HCT116 (cell line): ENCODE results near the gene SLC11A1. TPM values are rescaled to one million over a fixed set of nuclear protein-coding genes. Genes with fewer than 3 reads are reported as not detected.

Experiments used
- ATAC-seq: fragments of 200-7000 bp; cut with Tn5 transposase; 2 replicates; pipeline ENCODE4 v1.9.1; 2020; ENCODE audit warnings: mild to moderate bottlenecking, moderate library complexity
- BruUV-seq: library from RNA; stranded (reverse); fragments of 400-500 nt; replicated peaks from 2 replicates; lab custom pipeline; 2021; lab: Mats Ljungman, UMichigan
- CTCF ChIA-PET: fragments of 300-600 bp; sonication (Branson Sonifier 250); formaldehyde crosslinking; loops from one replicate; lab custom pipeline; 2021; ENCODE audit warnings: antibody characterized with exemption; lab: Charles Lee
- POLR2A ChIA-PET: fragments of 300-600, 350-600 bp; sonication (Branson Sonifier 250); formaldehyde crosslinking; loops from one replicate; lab custom pipeline; 2021; ENCODE audit warnings: antibody characterized with exemption; lab: Charles Lee
- RAD21 ChIA-PET, 2 experiments: fragments of 300-600 bp; sonication (Branson Sonifier 250); formaldehyde crosslinking; loops; one replicate each; lab custom pipeline; 2023; ENCODE audit warnings: low total read pairs in 2 of 2; ENCODE audit not compliant: uncharacterized antibody in 2 of 2, unreplicated experiment in 2 of 2, low non-redundant PET in 1 of 2; lab: Charles Lee
- DNase-seq: peaks from one replicate; pipeline ENCODE4 v3.0.0-alpha.2; 2010; ENCODE audit warnings: low read depth, low spot score
- H2AFZ ChIP-seq: fragments of 200-600 bp; shearing (Covaris generic), sonication (generic); 2 replicates; pipeline ENCODE4 v1.6.1; 2017; ENCODE audit warnings: low read depth, mixed run types, mixed read lengths, antibody characterized with exemption, low read length; ENCODE audit not compliant: poor library complexity, severe bottlenecking
- H3K27ac ChIP-seq: 2 replicates; pipeline ENCODE4 v1.5.1; 2012; ENCODE audit warnings: low read depth, low read length
- H3K27me3 ChIP-seq: fragments of 200-600 bp; sonication (generic); 2 replicates; pipeline ENCODE4 v1.6.1; 2016; ENCODE audit warnings: mixed run types, low read length, mixed read lengths; ENCODE audit not compliant: insufficient read depth
- H3K36me3 ChIP-seq, 2 experiments: fragments of 200-500 bp in 1 of 2; fragments of 200-600 bp in 1 of 2; sonication (Bioruptor generic) in 1 of 2; sonication (generic) in 1 of 2; 2 replicates each; pipeline versions ENCODE4 v1.5.1 to v1.6.1; 2014 to 2016; ENCODE audit warnings: low read length in 2 of 2, inconsistent platforms in 1 of 2, mixed read lengths in 1 of 2, mixed run types in 1 of 2; ENCODE audit not compliant: insufficient read depth in 2 of 2, control insufficient read depth in 1 of 2
- H3K4me1 ChIP-seq, 2 experiments: fragments of 200-600 bp in 1 of 2; sonication (generic) in 1 of 2; 2 replicates each; pipeline versions ENCODE4 v1.5.1 to v1.6.1; 2012 to 2017; ENCODE audit warnings: low read length in 2 of 2, inconsistent platforms in 1 of 2, mild to moderate bottlenecking in 1 of 2, mixed read lengths in 1 of 2, mixed run types in 1 of 2, moderate library complexity in 1 of 2; ENCODE audit not compliant: insufficient read depth in 2 of 2, control insufficient read depth in 1 of 2
- H3K4me2 ChIP-seq: fragments of 200-600 bp; sonication (generic); 2 replicates; pipeline ENCODE4 v1.6.1; 2017; ENCODE audit warnings: mixed run types, low read length, mixed read lengths
- H3K4me3 ChIP-seq, 2 experiments: fragments of 200-600 bp in 1 of 2; sonication (generic) in 1 of 2; replicated peaks in 1 of 2; 2 replicates each; pipeline ENCODE4 v1.5.1; 2011 to 2016; ENCODE audit warnings: low read length in 2 of 2, control low read depth in 1 of 2, low read depth in 1 of 2, mild to moderate bottlenecking in 1 of 2, mixed read lengths in 1 of 2, mixed run types in 1 of 2
- H3K79me2 ChIP-seq: fragments of 200-600 bp; sonication (generic); 2 replicates; pipeline ENCODE4 v1.6.1; 2017; ENCODE audit warnings: mild to moderate bottlenecking, mixed run types, low read length, moderate library complexity, mixed read lengths; ENCODE audit not compliant: insufficient read depth
- H3K9ac ChIP-seq: fragments of 200-600 bp; sonication (generic); 2 replicates; pipeline ENCODE4 v1.6.1; 2016; ENCODE audit warnings: low read length, mixed read lengths
- H3K9me2 ChIP-seq: fragments of 200-600 bp; sonication (generic), shearing (Covaris generic); 2 replicates; pipeline ENCODE4 v1.6.1; 2017; ENCODE audit warnings: mixed run types, mild to moderate bottlenecking, moderate library complexity; ENCODE audit not compliant: insufficient read depth
- H3K9me3 ChIP-seq, 2 experiments: fragments of 200-500 bp in 1 of 2; fragments of 200-600 bp in 1 of 2; sonication (Bioruptor generic) in 1 of 2; sonication (generic) in 1 of 2; 2 replicates each; pipeline ENCODE4 v1.6.1; 2014 to 2017; ENCODE audit warnings: low read length in 2 of 2, mixed read lengths in 2 of 2, inconsistent platforms in 1 of 2, low read depth in 1 of 2, mild to moderate bottlenecking in 1 of 2, mixed run types in 1 of 2, moderate library complexity in 1 of 2; ENCODE audit not compliant: control insufficient read depth in 1 of 2, insufficient read depth in 1 of 2
- H4K20me1 ChIP-seq: fragments of 200-600 bp; sonication (generic), shearing (Covaris generic); 2 replicates; pipeline ENCODE4 v1.6.1; 2017; ENCODE audit warnings: mixed run types, mild to moderate bottlenecking, moderate library complexity; ENCODE audit not compliant: insufficient read depth
- CTCF ChIP-seq, 3 experiments: fragments of 200-600 bp in 1 of 3; sonication (generic) in 1 of 3; IDR thresholded peaks in 2 of 3; conservative IDR thresholded peaks in 1 of 3; 2 replicates each; pipeline ENCODE4 v1.5.1; 2012 to 2017; ENCODE audit warnings: low read depth in 2 of 3, low read length in 2 of 3, antibody characterized with exemption in 1 of 3, borderline replicate concordance in 1 of 3, control low read depth in 1 of 3, mild to moderate bottlenecking in 1 of 3, mixed read lengths in 1 of 3, mixed run types in 1 of 3, moderate library complexity in 1 of 3; ENCODE audit not compliant: insufficient read depth in 1 of 3
- EGR1 ChIP-seq: IDR thresholded peaks from 2 replicates; pipeline ENCODE4 v1.6.1; 2012; ENCODE audit warnings: low read depth
- ELF1 ChIP-seq: IDR thresholded peaks from 2 replicates; pipeline ENCODE4 v1.6.1; 2012; ENCODE audit warnings: low read depth, borderline replicate concordance
- EZH2 ChIP-seq: fragments of 200-600 bp; sonication (generic); IDR thresholded peaks from 2 replicates; pipeline ENCODE4 v1.6.1; 2017; ENCODE audit warnings: antibody characterized with exemption, mixed run types
- EZH2phosphoT487 ChIP-seq: fragments of 200-600 bp; IDR thresholded peaks from 2 replicates; pipeline ENCODE4 v1.6.1; 2018; ENCODE audit warnings: antibody characterized with exemption, borderline replicate concordance
- POLR2A ChIP-seq: IDR thresholded peaks from 2 replicates; pipeline ENCODE4 v1.7.0; 2011; ENCODE audit warnings: borderline replicate concordance; ENCODE audit not compliant: insufficient read depth, insufficient read length; ENCODE audit errors: extremely low read depth
- POLR2AphosphoS5 ChIP-seq: IDR thresholded peaks from 2 replicates; pipeline ENCODE4 v1.6.1; 2011; ENCODE audit warnings: mild to moderate bottlenecking, low read depth, low read length, moderate library complexity
- RAD21 ChIP-seq: IDR thresholded peaks from 2 replicates; pipeline ENCODE4 v1.6.1; 2012; ENCODE audit warnings: low read depth, mild to moderate bottlenecking
- intact Hi-C: fragments of 100-400 bp; cut with micrococcal nuclease; formaldehyde crosslinking; loops from 2 replicates; pipeline ENCODE4 v1.10.0; 2022
- total RNA-seq: library from RNA; stranded (reverse); gene quantifications from one replicate; pipeline ENCODE4 v1.2.1, GENCODE V29; 2021; ENCODE audit not compliant: unreplicated experiment
- TF ChIP-seq, protein P1 (sequence below): IDR thresholded peaks from 2 replicates; pipeline ENCODE4 v1.6.1; 2011; ENCODE audit warnings: mild to moderate bottlenecking, low read length, moderate library complexity; ENCODE audit not compliant: insufficient replicate concordance; ENCODE audit errors: extremely low read depth

SLC11A1 gene
- total RNA-seq, 1 experiment from 2014 or later: 0.42 TPM

- no peak overlapping the region for H2AFZ ChIP-seq
- peaks cover 17 to 18% of the 10 kb centered on the region in 2 experiments for H3K36me3 ChIP-seq
- ChIA-PET CTCF (no interaction called here), RAD21 (no interaction called here), POLR2A (no interaction called here)
- H3K27me3 ChIP-seq: no peaks in the 10 kb centered on the region
- H3K27ac ChIP-seq: no peak overlapping the region; the same call in 1 of the 2 replicates
- no peaks in the 10 kb centered on the region for H3K9me2 ChIP-seq
- ATAC-seq: no peak
- H3K4me2 ChIP-seq: no peak overlapping the region
- no peak for DNase-seq
- TF ChIP-seq, protein P1, sequence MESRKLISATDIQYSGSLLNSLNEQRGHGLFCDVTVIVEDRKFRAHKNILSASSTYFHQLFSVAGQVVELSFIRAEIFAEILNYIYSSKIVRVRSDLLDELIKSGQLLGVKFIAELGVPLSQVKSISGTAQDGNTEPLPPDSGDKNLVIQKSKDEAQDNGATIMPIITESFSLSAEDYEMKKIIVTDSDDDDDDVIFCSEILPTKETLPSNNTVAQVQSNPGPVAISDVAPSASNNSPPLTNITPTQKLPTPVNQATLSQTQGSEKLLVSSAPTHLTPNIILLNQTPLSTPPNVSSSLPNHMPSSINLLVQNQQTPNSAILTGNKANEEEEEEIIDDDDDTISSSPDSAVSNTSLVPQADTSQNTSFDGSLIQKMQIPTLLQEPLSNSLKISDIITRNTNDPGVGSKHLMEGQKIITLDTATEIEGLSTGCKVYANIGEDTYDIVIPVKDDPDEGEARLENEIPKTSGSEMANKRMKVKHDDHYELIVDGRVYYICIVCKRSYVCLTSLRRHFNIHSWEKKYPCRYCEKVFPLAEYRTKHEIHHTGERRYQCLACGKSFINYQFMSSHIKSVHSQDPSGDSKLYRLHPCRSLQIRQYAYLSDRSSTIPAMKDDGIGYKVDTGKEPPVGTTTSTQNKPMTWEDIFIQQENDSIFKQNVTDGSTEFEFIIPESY: no peak
- TF ChIP-seq POLR2AphosphoS5 (no peak), EZH2 (no peak), EGR1 (no peak), EZH2phosphoT487 (no peak), POLR2A (no peak), RAD21 (no peak), CTCF (IDR thresholded peaks at IDR 0.05 in 2 of 3, conservative IDR thresholded peaks at IDR 0.05 in 1 of 3; ENCODE audit: borderline replicate concordance in 1 of 3, insufficient read depth in 1 of 3, low read depth in 2 of 3, low read length in 2 of 3) (no peak), ELF1 (no peak)
- H3K4me1 ChIP-seq: peaks cover 26 to 52% of the 10 kb centered on the region in 2 experiments
- intact Hi-C loops: no loop called here
- no peak overlapping the region for H3K4me3 ChIP-seq
- no TSS peak for BruUV-seq
- H4K20me1 ChIP-seq: no peaks in the 10 kb centered on the region
- H3K9me3 ChIP-seq: no peaks in the 10 kb centered on the region
- H3K9ac ChIP-seq: no peak overlapping the region
- H3K79me2 ChIP-seq: peaks cover 38% of the 10 kb centered on the region
Measured at GRCh38 chr2:218402491-218402901, 20.4 kb downstream of the SLC11A1 start.
